Stomach (tissue), 9 donors: ENCODE results near the gene FES. TPM values are rescaled to one million over a fixed set of nuclear protein-coding genes. Genes with fewer than 3 reads are reported as not detected.

ENCODE experiments used
- DNase-seq, 2 donors: peaks; one replicate each; pipeline versions ENCODE4 v3.0.0 to v3.0.0-alpha.2; 2013 to 2019
- H3K27ac ChIP-seq, 5 donors: fragments of 200-600 bp in 4 of 5; sonication (generic) in 4 of 5; one replicate each; pipeline ENCODE4 v1.5.1; 2013 to 2019; ENCODE audit warnings: mild to moderate bottlenecking in 1 of 5, moderate library complexity in 1 of 5
- H3K27me3 ChIP-seq, 3 donors: fragments of 200-600 bp; sonication (generic); one replicate each; pipeline ENCODE4 v1.5.1; 2017 to 2019; ENCODE audit warnings: mixed run types in 1 of 3
- H3K36me3 ChIP-seq, 4 donors: fragments of 200-600 bp; sonication (generic); 1 replicate in 3 of 4; 2 replicates in 1 of 4; pipeline ENCODE4 v1.5.1; 2016 to 2019
- H3K4me1 ChIP-seq, 4 donors: fragments of 200-600 bp; sonication (generic); one replicate each; pipeline ENCODE4 v1.5.1; 2016 to 2019
- H3K4me3 ChIP-seq, 4 donors: fragments of 200-600 bp; sonication (generic) in 3 of 4; one replicate each; pipeline ENCODE4 v1.5.1; 2016 to 2019; ENCODE audit warnings: mild to moderate bottlenecking in 1 of 4
- H3K9me3 ChIP-seq, 4 donors: fragments of 200-600 bp; sonication (generic); one replicate each; pipeline ENCODE4 v1.5.1; 2016 to 2019
- EP300 ChIP-seq: sonication (generic); formaldehyde crosslinking; IDR thresholded peaks from one replicate; pipeline ENCODE4 v1.6.1; 2017; ENCODE audit warnings: antibody characterized with exemption
- POLR2A ChIP-seq, 4 donors: fragments of 450-650 bp; IDR thresholded peaks; one replicate each; pipeline ENCODE4 v1.6.1; 2016; ENCODE audit warnings: antibody characterized with exemption in 4 of 4, control low read depth in 2 of 4, mild to moderate bottlenecking in 1 of 4, moderate library complexity in 1 of 4
- POLR2AphosphoS5 ChIP-seq, 3 donors: sonication (generic); formaldehyde crosslinking; IDR thresholded peaks; one replicate each; pipeline ENCODE4 v1.6.1; 2016; ENCODE audit warnings: antibody characterized with exemption in 3 of 3
- WGBS, 5 donors: extraction: QIAGEN DNeasy Blood & Tissue Kit in 3 of 5; methylation state at CpG; one replicate each; pipeline versions ENCODE4 v1.1.5 to v1.1.7; 2013 to 2018; 5-methylcytosine and 5-hydroxymethylcytosine counted together
- intact Hi-C: fragments of 100-400 bp; cut with DNase I; formaldehyde crosslinking; loops from one replicate; pipeline ENCODE4 v1.15.1; 2023; ENCODE audit warnings: low total_unique reads
- polyA plus RNA-seq, 3 donors: library from polyadenylated mRNA; stranded (reverse); fragments of 200-250 nt; gene quantifications; one replicate each; pipeline ENCODE4 v1.2.3, GENCODE V29; 2013
- small RNA-seq, 4 donors: library from RNA; depleted of rRNA; stranded (forward); fragments of <200 nt; gene quantifications; one replicate each; pipeline ENCODE3, GENCODE V24; 2016
- total RNA-seq, 5 donors: library from RNA; depleted of rRNA; stranded (reverse); fragments of >200 nt; gene quantifications; one replicate each; pipeline versions ENCODE4 v1.1.0 to v1.2.3, GENCODE V29; 2014 to 2016
- TF ChIP-seq, protein P1 (sequence below), 7 experiments: fragments of 450-650 bp in 4 of 7; fragments of 200-600 bp in 3 of 7; sonication (generic) in 3 of 7; IDR thresholded peaks; one replicate each; pipeline ENCODE4 v1.5.1; 2016 to 2019; ENCODE audit warnings: antibody characterized with exemption in 7 of 7, control low read depth in 2 of 7, mild to moderate bottlenecking in 1 of 7
- donor health status: healthy with polysubstance abuse.
- donor health status: Bipolar disorder and iron deficiency.
- donor health status: healthy.

Gene FES
- total and polyA plus RNA-seq, 8 donors: 8.0 to 49.1 (median 19.2) TPM

DNA sequence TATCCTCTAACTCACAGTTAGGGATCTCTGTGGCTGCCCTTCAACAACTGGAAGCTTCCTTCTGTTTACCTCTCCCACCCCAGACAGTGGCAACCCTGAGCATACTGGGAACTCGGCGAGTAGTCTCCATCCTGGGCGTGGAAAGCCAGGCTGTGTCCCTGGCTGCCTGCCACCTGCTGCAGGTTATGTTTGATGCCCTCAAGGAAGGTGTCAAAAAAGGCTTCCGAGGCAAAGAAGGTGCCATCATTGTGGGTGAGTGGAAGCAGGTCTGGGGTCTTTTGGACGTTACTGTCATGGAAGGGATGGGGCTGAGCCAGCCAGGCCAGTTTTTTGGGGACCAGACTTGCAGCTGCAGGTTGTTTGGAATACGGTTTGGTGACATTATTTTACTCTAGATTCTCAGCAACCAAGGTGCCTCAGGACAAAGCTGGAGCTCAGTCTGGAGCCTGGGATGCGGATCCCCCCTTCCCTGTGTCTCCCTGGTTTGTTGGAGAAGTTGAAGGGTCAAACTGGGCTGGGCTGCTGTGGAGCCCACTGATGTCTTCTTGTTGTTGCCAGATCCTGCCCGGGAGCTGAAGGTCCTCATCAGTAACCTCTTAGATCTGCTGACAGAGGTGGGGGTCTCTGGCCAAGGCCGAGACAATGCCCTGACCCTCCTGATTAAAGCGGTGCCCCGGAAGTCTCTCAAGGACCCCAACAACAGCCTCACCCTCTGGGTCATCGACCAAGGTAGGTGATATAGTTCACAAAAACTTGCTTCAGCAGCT, 58.2 kb downstream of the FES start:
- H3K4me3 ChIP-seq: no peak overlapping the region
- H3K36me3 ChIP-seq: peaks cover 86 to 100% (median 100%) of the 10 kb centered on the region in 4 donors
- H3K27me3 ChIP-seq: no peaks in the 10 kb centered on the region
- no peak overlapping the region for H3K27ac ChIP-seq
- intact Hi-C loops: no loop called here
- DNase-seq: no peak
- TF ChIP-seq, protein P1, sequence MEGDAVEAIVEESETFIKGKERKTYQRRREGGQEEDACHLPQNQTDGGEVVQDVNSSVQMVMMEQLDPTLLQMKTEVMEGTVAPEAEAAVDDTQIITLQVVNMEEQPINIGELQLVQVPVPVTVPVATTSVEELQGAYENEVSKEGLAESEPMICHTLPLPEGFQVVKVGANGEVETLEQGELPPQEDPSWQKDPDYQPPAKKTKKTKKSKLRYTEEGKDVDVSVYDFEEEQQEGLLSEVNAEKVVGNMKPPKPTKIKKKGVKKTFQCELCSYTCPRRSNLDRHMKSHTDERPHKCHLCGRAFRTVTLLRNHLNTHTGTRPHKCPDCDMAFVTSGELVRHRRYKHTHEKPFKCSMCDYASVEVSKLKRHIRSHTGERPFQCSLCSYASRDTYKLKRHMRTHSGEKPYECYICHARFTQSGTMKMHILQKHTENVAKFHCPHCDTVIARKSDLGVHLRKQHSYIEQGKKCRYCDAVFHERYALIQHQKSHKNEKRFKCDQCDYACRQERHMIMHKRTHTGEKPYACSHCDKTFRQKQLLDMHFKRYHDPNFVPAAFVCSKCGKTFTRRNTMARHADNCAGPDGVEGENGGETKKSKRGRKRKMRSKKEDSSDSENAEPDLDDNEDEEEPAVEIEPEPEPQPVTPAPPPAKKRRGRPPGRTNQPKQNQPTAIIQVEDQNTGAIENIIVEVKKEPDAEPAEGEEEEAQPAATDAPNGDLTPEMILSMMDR (IDR thresholded peaks at IDR 0.05): no peak
- TF ChIP-seq EP300 (no peak), POLR2AphosphoS5 (IDR thresholded peaks at IDR 0.05) (no peak), POLR2A (IDR thresholded peaks at IDR 0.05) (no peak)
- H3K4me1 ChIP-seq: peaks cover 0 to under 1% (median 0%) of the 10 kb centered on the region in 4 donors
- no peaks in the 10 kb centered on the region for H3K9me3 ChIP-seq
- 86 to 89% (median 88%) methylated on average over 12 of the region's 12 CpGs for WGBS, 5 donors

DNA sequence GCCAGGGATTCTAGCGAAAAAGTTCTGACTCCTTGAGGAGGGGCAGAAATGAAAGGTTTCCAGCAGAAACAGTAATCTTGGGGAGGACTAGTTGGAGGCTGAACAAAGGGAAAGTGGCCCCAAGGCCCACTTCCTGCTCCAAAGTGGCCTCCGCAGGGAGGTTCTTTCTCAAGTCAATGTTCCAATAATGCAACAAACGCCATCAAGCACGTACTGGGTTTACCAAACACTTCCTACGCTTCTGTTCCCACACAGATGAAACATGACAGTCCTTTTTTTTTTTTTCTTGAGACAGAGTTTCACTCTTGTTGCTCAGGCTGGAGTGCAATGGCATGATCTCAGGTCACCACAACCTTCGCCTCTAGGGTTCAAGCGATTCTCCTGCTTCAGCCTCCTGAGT, 60.8 kb downstream of the FES start:
- Histone ChIP-seq H3K4me3 (no peak overlapping the region), H3K9me3 (no peaks in the 10 kb centered on the region), H3K36me3 (peaks cover 91 to 100% (median 100%) of the 10 kb centered on the region in 4 donors), H3K27ac (no peak overlapping the region), H3K4me1 (peaks cover 0 to 6% (median 0%) of the 10 kb centered on the region in 4 donors), H3K27me3 (no peaks in the 10 kb centered on the region)
- DNase-seq: no peak
- 84 to 98% (median 94%) methylated on average over 7 of the region's 7 CpGs for WGBS, 5 donors
- TF ChIP-seq POLR2A (IDR thresholded peaks at IDR 0.05) (no peak), EP300 (no peak), POLR2AphosphoS5 (IDR thresholded peaks at IDR 0.05) (no peak)
- TF ChIP-seq, protein P1 (IDR thresholded peaks at IDR 0.05): no peak
- intact Hi-C loops: no loop called here

Small RNAs within 50 kb of the gene (small RNA-seq; reads per million reads assigned to genes)
- gene RN7SL363P: 0 reads per million in 4 donors

Other genes with a start within 250 kb of the FES start
- gene BLM, start 167.2 kb upstream of the FES start, total RNA-seq: 10 to 100 TPM in 1 of 5 donors, 1 to 10 TPM in 4; 1.8 to 10.5 (median 4.6) TPM
- 1 to 10 TPM; 1.1 to 2.9 (median 2.3) TPM for gene BLM, start 167.2 kb upstream of the FES start, polyA plus RNA-seq
- gene FURIN, start 15.9 kb upstream of the FES start, total RNA-seq: 10 to 100 TPM; 32.7 to 81.1 (median 56.4) TPM
- 10 to 100 TPM; 13.7 to 26.3 (median 21.0) TPM for gene FURIN, start 15.9 kb upstream of the FES start, polyA plus RNA-seq
- 100 to 1,000 TPM in 3 of 5 donors, 10 to 100 TPM in 2; 30.5 to 286 (median 201) TPM for gene MAN2A2, start 18.8 kb downstream of the FES start, total RNA-seq
- 10 to 100 TPM in 2 of 3 donors, 1 to 10 TPM in 1; 2.9 to 16.4 (median 16.0) TPM for gene MAN2A2, start 18.8 kb downstream of the FES start, polyA plus RNA-seq
- 10 to 100 TPM in 3 of 5 donors, not detected in 2; 12.1 to 19.6 (median 12.1) TPM for gene HDDC3, start 48.0 kb downstream of the FES start, total RNA-seq
- gene HDDC3, start 48.0 kb downstream of the FES start, polyA plus RNA-seq: 10 to 100 TPM; 18.8 to 22.1 (median 19.8) TPM
- 10 to 100 TPM; 28.0 to 63.8 (median 45.0) TPM for gene UNC45A, start 50.8 kb downstream of the FES start, total RNA-seq
- 10 to 100 TPM; 35.7 to 62.7 (median 40.9) TPM for gene UNC45A, start 50.8 kb downstream of the FES start, polyA plus RNA-seq
- gene RCCD1, start 70.4 kb downstream of the FES start, total RNA-seq: 10 to 100 TPM in 2 of 5 donors, 1 to 10 TPM in 3; 2.2 to 98.5 (median 8.8) TPM
- 10 to 100 TPM in 1 of 3 donors, 1 to 10 TPM in 2; 6.1 to 11.3 (median 6.7) TPM for gene RCCD1, start 70.4 kb downstream of the FES start, polyA plus RNA-seq
- 10 to 100 TPM in 4 of 5 donors, 1 to 10 TPM in 1; 8.2 to 60.7 (median 25.8) TPM for gene PRC1, start 110.0 kb downstream of the FES start, total RNA-seq
- gene PRC1, start 110.0 kb downstream of the FES start, polyA plus RNA-seq: 10 to 100 TPM in 2 of 3 donors, 1 to 10 TPM in 1; 9.0 to 33.5 (median 16.8) TPM
- 10 to 100 TPM in 2 of 5 donors, 1 to 10 TPM in 3; 1.2 to 23.2 (median 7.5) TPM for gene VPS33B, start 138.1 kb downstream of the FES start, total RNA-seq
- gene VPS33B, start 138.1 kb downstream of the FES start, polyA plus RNA-seq: 10 to 100 TPM; 12.6 to 13.0 (median 12.6) TPM
- gene SV2B, start 215.8 kb downstream of the FES start, total RNA-seq: 1 to 10 TPM in 1 of 5 donors, under 1 TPM in 2, not detected in 2; 0.14 to 1.7 (median 0.45) TPM
- under 1 TPM in 2 of 3 donors, not detected in 1; 0.06 to 0.23 TPM for gene SV2B, start 215.8 kb downstream of the FES start, polyA plus RNA-seq